ENCODE results near the gene SLC9A3.

Gene SLC9A3

GRCh38 chr5:472656-473550 is 51.3 kb downstream of the SLC9A3 start:
- no peak for DNase-seq

GRCh38 chr5:472076-472655 is 52.1 kb downstream of the SLC9A3 start:
- no peak for DNase-seq

- no peak for DNase-seq
These were observed 52.5 kb downstream of the SLC9A3 start for GRCh38 chr5:471750-472058.

DNA sequence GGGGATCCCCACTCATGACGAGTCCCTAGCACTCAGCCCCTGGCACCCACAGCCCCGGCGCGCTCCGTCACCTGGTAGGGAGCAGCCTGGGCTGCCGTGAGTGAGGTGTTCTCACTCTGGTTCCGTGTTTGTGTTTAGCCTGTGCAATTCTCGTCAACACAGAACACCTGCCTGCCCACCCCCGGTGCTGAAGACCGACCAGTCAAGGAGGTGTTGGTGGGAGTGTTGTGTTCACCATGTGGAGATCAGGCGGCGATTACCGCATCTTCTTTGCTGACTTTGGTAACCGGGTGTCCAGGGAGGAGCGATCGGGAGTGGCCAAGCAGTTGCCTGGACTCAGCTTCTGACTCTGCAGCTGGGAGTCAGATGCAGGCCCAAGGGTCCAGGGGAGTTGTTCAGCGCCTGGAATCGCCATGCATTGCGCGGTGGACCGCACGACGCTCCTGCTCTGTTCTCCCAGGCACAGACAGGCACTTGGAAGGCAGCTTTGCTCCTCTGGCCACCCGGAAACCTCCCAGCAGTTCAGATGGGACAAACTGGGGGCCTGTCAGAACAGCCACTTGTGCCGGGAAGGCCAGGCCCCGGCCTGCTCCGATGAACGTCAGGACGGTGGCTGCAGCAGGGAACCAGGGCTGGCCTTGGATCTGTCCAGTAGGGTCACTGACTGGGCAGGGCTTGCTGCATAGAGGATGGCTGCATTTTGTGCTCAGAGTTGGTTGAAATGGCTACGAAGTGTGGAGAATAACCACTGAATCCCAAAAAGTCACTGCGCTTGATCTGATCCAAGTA is 53.1 kb downstream of the SLC9A3 start:
- DNase-seq, result no peak

DNA sequence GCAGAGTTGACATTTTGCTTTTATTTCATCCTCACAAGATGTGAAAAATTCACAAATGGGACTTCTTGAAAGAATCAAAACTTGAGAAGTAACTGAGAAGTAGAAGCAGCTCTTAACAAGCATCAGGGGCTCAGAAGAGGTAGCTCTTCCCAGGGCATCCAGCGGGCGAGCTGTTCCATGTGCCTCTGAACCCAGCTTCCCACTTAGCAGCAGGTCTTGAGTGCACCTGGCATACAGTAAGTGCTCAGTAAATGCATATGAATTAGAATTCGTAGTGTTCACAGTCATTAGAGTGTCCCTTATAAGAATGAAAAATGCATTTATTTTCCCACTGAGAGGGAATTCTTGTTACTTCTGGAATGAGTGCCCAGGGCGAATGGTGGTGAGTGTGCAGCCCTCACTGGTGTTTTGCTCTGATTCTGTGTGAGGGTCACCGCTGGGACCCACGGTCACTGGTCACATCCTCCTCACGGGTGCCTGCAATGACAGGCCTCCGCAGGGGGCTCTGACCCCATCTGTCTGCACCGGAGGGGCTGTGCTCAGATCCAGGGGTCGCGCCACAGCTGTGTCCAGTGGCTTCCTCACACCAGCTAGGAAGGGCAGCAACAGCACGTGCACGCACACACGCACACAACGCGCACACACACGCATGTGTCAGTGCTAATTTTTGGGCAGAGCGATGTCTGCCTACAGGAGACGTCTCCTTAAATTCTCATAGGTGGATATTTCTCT is 54.3 kb downstream of the SLC9A3 start:
- DNase-seq, result no peak

DNA sequence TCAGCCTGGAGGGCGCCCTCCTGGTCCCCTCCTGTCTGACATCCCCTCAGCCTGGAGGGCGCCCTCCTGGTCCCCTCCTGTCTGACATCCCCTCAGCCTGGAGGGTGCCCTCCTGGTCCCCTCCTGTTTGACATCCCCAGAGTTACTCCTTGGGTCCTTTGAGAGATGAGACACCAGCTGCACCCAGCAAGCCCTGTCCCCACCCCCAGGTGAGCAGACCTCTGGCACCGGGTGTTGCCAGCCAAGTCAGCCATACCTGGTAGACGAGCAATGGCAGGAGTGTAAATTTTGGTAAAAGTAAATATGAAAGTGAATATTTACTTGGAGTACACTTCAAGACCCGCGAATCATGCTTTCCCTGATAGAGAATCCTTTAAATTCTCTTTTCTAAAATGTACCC is 55.8 kb downstream of the SLC9A3 start:
- no peak for DNase-seq

DNA sequence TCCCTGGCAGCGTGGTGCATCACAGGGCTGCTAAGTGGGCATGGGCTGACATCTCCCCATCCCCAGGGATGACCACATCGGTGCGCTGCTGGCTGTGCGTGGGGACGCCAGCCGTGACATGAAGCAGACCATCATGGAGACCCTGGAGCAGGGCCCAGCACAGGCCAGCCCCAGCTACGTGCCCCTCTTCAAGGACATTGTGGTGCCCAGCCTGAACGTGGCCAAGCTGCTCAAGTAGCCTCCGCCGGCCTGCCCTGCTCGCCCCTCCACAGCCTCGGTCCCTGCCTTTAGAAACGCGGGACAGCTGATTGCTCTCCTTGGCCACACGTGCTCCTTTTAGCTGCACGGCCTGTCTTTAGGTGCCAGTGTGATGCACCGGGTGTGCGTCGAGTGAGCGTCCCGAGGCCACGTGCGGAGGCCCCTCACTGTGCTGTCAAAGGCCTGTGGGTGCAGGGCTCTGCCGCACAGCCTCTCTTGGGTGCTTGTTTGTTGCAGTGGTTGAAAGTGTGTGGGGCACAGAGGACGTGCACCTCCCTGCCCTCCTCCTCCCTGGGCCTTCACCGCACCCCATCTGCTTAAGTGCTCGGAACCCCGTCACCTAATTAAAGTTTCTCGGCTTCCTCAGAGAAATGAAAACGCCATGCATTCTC is 57.5 kb downstream of the SLC9A3 start:
- no peak for DNase-seq

GRCh38 chr5:465591-466403 is 58.5 kb downstream of the SLC9A3 start:
- no peak for DNase-seq

DNA sequence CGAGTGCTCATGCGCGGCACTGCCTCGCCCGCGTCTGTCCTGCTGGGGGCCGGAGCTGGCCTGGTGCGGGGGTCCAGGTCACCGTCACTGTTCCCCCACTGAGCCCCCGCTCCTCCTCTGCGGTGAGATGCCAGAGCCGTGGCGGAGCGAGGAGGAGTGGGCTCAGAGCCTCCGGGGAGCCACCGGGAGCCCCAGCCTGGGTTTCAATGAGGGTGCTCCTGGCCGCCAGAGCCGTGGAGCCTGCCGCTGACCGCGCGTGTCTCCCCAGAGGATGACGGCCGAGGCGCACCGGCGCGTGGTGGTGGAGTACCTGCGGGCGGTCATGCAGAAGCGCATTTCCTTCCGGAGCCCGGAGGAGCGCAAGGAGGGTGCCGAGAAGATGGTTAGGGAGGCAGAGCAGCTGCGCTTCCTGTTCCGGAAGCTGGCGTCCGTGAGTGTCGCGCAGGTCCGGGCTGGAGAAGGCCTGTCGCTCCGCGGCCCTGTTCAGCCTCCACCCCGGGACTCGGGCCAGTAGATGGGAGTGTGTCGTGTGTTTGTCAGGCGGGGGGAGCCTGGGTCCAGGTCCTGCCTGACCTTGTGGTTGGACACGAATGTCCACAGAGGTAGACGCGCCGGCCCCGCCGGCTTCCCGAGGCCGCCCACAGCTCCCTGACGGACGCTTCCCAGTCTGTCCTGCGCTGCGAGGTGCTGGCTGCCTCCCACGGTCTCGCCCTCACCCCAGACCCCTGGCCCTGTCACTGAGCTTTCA is 59.2 kb downstream of the SLC9A3 start:
- DNase-seq, result no peak

DNA sequence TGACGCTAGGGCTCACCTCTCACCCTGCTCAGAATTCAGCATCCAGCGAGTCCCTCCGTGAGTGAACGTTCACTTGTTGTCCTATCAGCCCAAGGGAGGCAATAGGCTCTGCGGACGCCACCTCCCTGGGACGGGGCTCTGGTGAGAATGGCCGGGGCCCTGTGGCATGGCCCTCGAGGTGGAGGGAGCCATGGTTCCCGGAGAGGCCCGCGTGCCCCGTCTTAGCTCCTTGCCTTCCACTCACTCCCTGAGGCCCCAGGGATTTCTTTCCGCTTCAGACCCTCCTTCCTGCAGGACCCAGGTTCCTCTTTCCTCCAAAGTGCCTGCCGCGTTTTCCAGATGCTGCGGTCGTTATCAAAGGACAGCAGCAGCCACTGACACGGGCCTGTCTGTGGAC is 59.8 kb downstream of the SLC9A3 start:
- no peak for DNase-seq

- no peak for DNase-seq
These were observed 60.3 kb downstream of the SLC9A3 start for GRCh38 chr5:463952-464351.

- DNase-seq, result no peak
These were observed 60.9 kb downstream of the SLC9A3 start for GRCh38 chr5:463301-463700.

DNA sequence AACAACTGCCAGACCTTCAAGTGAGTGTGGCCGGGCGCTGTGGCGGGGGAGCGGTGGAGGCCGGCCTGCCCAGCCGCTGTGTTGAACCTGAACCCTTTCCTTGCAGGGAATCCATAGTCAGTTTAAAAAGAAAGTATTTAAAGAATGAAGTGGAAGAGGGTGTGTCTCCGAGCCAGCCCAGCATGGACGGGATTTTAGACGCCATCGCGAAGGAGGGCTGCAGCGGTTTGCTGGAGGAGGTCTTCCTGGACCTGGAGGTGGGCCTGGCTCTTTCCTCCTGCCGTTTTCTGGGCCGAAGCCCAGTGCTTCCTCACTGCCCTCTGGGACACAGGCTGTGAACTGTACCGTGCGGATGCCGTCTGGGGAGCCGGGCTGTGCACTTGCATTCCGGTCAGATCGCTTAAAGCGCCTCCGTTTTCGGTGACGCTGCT is 62.2 kb downstream of the SLC9A3 start:
- no peak for DNase-seq

DNA sequence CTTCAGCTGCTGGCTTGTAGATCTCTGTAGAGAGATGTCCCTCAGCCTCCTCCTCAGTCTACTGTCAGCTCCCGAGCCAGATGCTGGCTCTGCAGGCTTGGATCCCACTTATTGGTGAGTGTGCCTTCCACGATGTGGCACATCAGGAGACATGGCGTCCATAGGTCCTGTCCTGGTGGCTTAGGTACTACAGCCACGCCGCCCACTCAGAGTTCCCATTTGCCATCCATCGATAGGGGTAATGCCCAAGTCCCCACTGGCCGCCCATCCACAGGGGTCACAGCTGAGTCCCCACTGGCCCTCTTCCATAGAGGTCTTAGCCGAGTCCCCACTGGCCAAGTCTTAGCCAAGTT is 64.0 kb downstream of the SLC9A3 start:
- DNase-seq, result no peak

GRCh38 chr5:459562-460272 is 64.5 kb downstream of the SLC9A3 start:
- DNase-seq, result no peak

DNA sequence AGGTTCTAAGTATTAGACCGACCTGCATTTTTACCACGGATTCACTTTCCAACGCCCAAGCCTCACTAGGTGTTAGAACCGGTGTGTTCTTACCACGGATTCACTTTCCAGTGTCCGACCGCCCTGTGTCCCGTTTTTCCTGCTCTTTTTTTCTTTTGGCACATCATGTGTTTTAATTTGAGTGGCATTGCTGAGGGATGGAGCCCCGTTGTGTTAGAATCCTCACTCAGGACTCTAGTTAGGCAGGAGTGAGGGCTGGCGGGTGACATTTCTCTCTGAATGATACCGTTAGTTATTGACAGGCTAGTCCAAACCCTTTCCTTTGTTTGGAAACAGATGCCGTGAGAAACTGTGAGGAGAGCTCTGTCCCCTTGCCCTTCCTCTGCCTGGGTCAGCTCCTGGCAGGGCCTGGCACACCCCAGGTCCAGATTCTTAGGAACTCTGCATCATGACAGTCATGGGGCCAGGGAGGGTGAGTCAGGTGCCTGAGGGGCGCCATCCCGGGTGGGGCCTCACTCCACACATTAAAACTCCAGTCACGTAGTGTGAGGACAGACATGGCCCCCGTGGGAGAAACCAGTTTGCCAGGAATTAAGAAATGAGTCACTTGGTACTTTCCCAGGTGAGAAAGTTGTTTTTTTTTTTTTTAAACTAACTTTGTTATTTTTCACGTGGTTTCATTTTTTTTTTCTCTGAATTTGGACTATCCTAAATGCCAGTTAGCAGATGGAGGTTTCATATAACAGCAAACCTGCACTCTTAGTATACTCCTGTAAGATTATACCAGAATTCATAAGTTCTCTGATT is 65.5 kb downstream of the SLC9A3 start:
- no peak for DNase-seq

DNA sequence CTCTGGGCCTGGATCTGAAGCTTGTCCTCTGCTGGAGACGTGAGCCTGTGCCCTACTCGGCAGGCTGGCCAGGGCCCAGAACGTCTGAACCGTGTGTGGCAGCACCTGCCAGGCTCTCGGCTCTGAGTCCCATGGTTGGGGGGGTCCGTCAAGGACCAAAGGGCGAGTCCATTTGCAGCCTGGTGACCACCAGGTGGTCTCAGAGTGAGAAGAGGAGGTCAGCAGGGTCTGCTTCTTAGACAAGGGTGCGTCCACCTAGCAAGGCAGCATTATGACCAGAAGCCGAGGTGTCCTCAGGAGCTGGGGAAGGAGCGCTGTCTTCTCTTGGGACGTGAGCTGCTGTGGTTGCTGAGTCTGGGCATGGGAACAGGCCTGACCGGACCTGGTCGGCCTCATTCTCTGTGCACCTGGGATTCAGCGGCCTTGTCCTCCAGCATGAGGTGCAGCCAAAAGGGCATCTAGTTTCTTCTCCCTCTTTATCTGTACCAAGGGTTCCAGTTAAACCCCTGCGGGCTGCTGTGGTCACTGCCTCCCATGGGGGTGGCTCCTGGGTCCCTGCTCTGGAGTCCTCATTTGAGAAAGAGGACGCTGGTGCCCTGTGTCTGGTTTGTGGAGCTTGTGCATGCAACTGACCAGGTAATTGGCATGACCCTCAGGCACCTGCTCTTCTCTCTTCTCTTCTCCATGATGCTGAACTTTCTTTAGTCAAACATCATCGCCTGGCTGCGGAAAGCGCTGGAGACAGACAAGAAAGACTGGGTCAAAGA is 66.9 kb downstream of the SLC9A3 start:
- DNase-seq, result no peak

- DNase-seq, result no peak
These were observed 67.7 kb downstream of the SLC9A3 start for GRCh38 chr5:456351-457194.
